Ecto neural progenitor cell (in vitro differentiated cells): ENCODE measurements around the gene CSNK1A1L.
A peak's percentile ranks its signal among the peaks of the same experiment; 100 is the strongest.
"Not testable (repeated sequence)": the region's sequence is repeated elsewhere in the genome, so short reads cannot be mapped to it uniquely, and the experiment has no call there.

Experiments
- DNase-seq: peaks from one replicate; pipeline ENCODE4 v3.0.0-alpha.2; 2018; ENCODE audit warnings: low spot score

CSNK1A1L gene

DNA sequence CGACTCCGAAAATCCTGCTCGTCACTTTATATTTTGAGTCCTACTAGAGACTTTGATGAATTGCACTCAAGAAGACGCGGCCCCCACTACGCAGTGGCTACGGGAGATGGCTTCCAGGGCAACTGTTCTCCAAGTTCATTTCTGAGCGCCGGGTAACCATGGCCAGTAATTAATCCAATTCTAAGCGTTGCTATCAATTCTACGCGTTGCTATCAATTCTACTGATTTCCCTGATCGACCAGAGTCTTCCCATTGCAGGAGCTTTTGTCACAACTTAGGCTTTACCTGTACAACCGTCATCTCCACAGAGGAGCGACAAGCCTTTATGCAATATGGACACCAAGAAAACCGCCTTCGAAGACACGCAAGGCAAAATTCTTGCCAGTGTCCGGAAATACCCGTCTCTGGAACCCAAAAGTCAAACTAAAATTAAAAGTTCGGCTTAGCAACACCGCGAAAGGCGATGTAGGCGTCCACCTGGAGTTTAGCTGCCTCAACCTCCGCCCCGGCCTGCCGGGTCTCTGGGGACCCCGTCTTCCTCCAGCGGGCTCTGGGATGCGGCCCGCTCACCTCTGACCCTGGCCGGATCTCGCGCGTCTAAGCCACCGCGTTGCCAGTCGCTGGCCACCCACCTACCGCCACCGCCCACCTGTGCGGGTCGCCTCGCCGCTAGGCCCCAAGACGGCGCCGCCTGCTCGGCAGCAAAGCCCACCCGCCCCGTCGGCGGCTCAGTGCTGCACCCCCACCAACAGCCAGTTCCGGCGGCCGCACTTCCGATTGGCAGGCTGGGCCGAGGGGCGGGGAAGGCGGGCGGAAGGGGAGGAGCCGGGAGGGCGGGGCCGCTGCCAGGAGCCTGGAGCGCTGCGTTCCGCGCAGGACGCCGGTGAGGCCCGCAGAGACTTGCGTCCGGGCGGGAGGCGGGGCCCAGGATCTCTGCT, 46.3 kb downstream of the CSNK1A1L start, which contains the start of gene SUPT20H:
Gene SUPT20H, minus strand, starts transcription at position 779 of the 938 bp plus-strand sequence. CDS start 8,198 bp downstream, outside the sequence.
- peak; percentile 97 for DNase-seq

DNA sequence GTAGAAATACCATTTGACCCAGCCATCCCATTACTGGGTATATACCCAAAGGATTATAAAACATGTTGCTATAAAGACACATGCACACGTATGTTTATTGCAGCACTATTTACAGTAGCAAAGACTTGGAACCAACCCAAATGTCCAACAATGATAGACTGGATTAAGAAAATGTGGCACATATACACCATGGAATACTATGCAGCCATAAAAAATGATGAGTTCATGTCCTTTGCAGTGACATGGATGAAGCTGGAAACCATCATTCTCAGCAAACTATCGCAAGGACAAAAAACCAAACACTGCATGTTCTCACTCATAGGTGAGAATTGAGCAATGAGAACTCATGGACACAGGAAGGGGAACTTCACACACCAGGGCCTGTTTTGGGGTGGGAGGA, 49.2 kb downstream of the CSNK1A1L start:
- DNase-seq, result not testable (repeated sequence)
